NCI-H2107 (cell line): ENCODE measurements around the gene TBR1.

Experiments used
- DNase-seq: peaks from one replicate; lab custom pipeline; 2025; lab: John Stamatoyannopoulos, UW

TBR1 gene

GRCh38 chr2:161427664-161428587 lies 11.8 kb downstream of the TBR1 start:
- DNase-seq = no peak

GRCh38 chr2:161430386-161430785 lies 14.3 kb downstream of the TBR1 start:
- no peak for DNase-seq

DNA sequence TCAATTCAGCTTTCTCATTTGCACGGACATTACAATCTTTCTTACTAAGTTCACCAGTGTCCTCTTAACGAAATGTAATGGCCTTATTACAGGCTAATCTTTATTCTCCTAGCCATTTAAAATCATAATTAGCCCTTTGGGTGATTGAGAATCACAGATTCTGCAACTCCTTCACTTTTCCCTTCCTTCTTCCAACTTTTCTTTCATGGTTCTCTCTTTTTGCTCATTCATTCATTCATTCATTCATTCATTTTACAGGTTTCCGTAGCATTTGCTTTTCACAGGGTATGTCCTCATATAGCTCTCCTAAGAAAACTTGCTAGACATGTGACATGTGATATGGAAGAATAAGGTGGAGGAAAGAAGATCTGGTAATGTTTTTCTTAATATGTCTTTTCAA lies 16.0 kb downstream of the TBR1 start:
- no peak for DNase-seq

DNA sequence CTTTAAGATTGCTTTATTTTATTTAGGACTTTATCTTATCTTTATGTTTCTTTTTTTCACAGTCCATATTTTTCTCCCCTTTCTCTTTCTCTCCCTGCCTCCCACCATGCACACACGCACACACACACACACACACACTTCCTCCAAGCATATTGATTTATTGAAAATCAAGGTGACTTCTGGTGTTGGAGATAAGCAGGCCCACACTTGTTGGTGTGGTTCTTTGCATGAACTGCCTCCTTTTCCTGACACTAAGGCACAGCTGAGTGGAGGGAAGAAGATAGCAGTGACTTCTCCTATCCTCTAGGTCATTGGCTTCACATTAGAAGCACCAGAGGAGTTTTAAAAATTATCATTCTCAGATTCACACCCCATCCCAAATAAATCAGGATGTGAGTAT lies 18.0 kb downstream of the TBR1 start:
- DNase-seq = no peak

GRCh38 chr2:161436411-161436810 lies 20.3 kb downstream of the TBR1 start:
- DNase-seq = no peak

GRCh38 chr2:161438598-161438997 lies 22.5 kb downstream of the TBR1 start:
- no peak for DNase-seq

DNA sequence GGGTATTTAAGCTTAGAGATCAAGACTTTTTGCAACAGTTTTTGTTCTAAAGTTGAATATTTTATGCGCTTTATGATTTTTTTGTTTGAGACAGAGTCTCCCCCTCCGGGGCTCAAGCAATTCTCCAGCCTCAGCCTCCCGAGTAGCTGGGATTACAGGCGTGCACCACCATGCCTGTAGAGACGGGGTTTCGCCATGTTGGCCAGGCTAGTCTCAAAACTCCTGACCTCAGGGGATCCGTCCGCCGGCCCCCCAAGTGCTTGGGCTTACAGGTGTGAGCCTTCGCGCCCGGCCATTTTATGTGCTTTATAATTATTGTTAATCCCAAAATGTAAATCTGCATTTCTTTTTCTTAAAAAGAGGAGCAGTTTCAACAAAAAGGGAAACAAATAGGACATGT lies 29.0 kb downstream of the TBR1 start:
- DNase-seq = no peak

- DNase-seq = no peak
Measured at GRCh38 chr2:161448431-161448830, 32.3 kb downstream of the TBR1 start.

- no peak for DNase-seq
Measured at GRCh38 chr2:161471631-161472030, 55.5 kb downstream of the TBR1 start.

DNA sequence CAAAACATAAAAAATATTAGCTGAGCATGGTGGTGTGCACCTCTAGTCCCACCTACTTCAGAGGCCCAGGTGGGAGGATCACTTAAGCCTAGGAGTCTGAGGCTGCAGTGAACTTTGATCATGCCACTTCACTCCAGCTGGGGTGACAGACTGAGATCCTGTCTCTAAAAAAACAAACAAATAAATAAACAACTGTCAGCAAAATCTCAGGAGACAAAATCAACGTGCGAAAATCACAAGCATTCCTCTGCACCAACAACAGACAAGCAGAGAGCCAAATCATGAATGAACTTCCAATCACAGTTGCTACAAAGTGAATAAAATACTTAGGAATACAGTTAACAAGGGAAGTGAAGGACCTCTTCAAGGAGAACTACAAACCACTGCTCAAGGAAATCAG lies 58.8 kb downstream of the TBR1 start:
- DNase-seq = no peak
